DOHH2 (cell line): ENCODE measurements around the gene GCA.

Experiments
- H3F3A ChIP-seq: fragments of 200-600 bp; sonication (generic), shearing (Covaris generic); 2 replicates; pipeline ENCODE4 v1.6.0; 2016; ENCODE audit warnings: antibody characterized with exemption, mild to moderate bottlenecking; ENCODE audit not compliant: control insufficient read depth, insufficient read depth
- H3K27ac ChIP-seq: fragments of 200-600 bp; sonication (generic); 2 replicates; pipeline ENCODE4 v1.5.1; 2014; ENCODE audit warnings: low read depth, mild to moderate bottlenecking, low read length, moderate library complexity
- H3K27me3 ChIP-seq: fragments of 200-600 bp; sonication (generic); 2 replicates; pipeline ENCODE4 v1.6.1; 2014; ENCODE audit warnings: mild to moderate bottlenecking, low read length, mixed read lengths; ENCODE audit not compliant: control insufficient read depth
- H3K36me3 ChIP-seq: fragments of 200-600 bp; sonication (generic); 2 replicates; pipeline ENCODE4 v1.6.1; 2014; ENCODE audit warnings: mild to moderate bottlenecking, low read length, moderate library complexity, mixed read lengths; ENCODE audit not compliant: control insufficient read depth
- H3K4me1 ChIP-seq: fragments of 200-600 bp; sonication (generic); 2 replicates; pipeline ENCODE4 v1.6.1; 2014; ENCODE audit warnings: mild to moderate bottlenecking, low read length, mixed read lengths; ENCODE audit not compliant: control insufficient read depth
- H3K4me2 ChIP-seq: fragments of 200-600 bp; sonication (generic); 2 replicates; pipeline ENCODE4 v1.6.0; 2014; ENCODE audit warnings: mild to moderate bottlenecking, low read length, moderate library complexity
- H3K4me3 ChIP-seq: fragments of 200-600 bp; sonication (generic); 2 replicates; pipeline ENCODE4 v1.5.1; 2014; ENCODE audit warnings: mild to moderate bottlenecking, low read length, mixed read lengths
- H3K79me2 ChIP-seq: fragments of 200-600 bp; sonication (generic); 2 replicates; pipeline ENCODE4 v1.6.1; 2014; ENCODE audit warnings: mild to moderate bottlenecking, low read length, mixed read lengths; ENCODE audit not compliant: control insufficient read depth
- H3K9me2 ChIP-seq: fragments of 200-600 bp; sonication (generic); replicated peaks from 2 replicates; pipeline ENCODE4 v1.6.1; 2014; ENCODE audit warnings: mild to moderate bottlenecking, low read length, mixed read lengths; ENCODE audit not compliant: control insufficient read depth
- H3K9me3 ChIP-seq: fragments of 200-600 bp; sonication (generic); 2 replicates; pipeline ENCODE4 v1.6.1; 2014; ENCODE audit warnings: antibody characterized with exemption, low read length, mixed read lengths; ENCODE audit not compliant: control insufficient read depth, insufficient read depth
- H4K20me1 ChIP-seq: fragments of 200-600 bp; sonication (generic); 2 replicates; pipeline ENCODE4 v1.6.0; 2014; ENCODE audit warnings: low read depth, mild to moderate bottlenecking, antibody characterized with exemption, low read length, moderate library complexity; ENCODE audit not compliant: control insufficient read depth, insufficient read depth
- CTCF ChIP-seq: fragments of 200-600 bp; sonication (generic); IDR thresholded peaks from one replicate; pipeline ENCODE4 v1.5.1; 2014; ENCODE audit warnings: antibody characterized with exemption, mild to moderate bottlenecking, low read depth, low read length; ENCODE audit not compliant: poor library complexity, severe bottlenecking
- EZH2phosphoT487 ChIP-seq: fragments of 200-600 bp; sonication (generic); IDR thresholded peaks from 2 replicates; pipeline ENCODE4 v1.6.1; 2017; ENCODE audit warnings: borderline replicate concordance, mild to moderate bottlenecking, antibody characterized with exemption, low read length, moderate library complexity, mixed read lengths

GCA gene

GRCh38 chr2:162403884-162404283 lies 60.0 kb downstream of the GCA start:
- Histone ChIP-seq H3K36me3 (no peaks in the 10 kb centered on the region), H3K27me3 (no peaks in the 10 kb centered on the region), H4K20me1 (no peaks in the 10 kb centered on the region), H3K9me2 (no peaks in the 10 kb centered on the region), H3K4me3 (no peak overlapping the region), H3K4me1 (no peaks in the 10 kb centered on the region), H3K79me2 (no peaks in the 10 kb centered on the region), H3K27ac (no peak overlapping the region), H3K9me3 (no peaks in the 10 kb centered on the region), H3F3A (no peaks in the 10 kb centered on the region), H3K4me2 (no peak overlapping the region)
- TF ChIP-seq CTCF (no peak), EZH2phosphoT487 (no peak)
